Measurements from ENCODE around the gene GNB3. TPM values are rescaled to one million over a fixed set of nuclear protein-coding genes. Genes with fewer than 3 reads are reported as not detected.
"Not testable (repeated sequence)": the region's sequence is repeated elsewhere in the genome, so short reads cannot be mapped to it uniquely, and the experiment has no call there.

The GNB3 gene
- total RNA-seq, 1 donor from 2014 or later, result 4.5 TPM

- DNase-seq (ENCODE audit: low spot score), result no peak
Measured at GRCh38 chr12:6883252-6883651, 42.5 kb downstream of the GNB3 start.

- DNase-seq (ENCODE audit: low spot score), result no peak
Measured at GRCh38 chr12:6883683-6884082, 43.0 kb downstream of the GNB3 start.

DNA sequence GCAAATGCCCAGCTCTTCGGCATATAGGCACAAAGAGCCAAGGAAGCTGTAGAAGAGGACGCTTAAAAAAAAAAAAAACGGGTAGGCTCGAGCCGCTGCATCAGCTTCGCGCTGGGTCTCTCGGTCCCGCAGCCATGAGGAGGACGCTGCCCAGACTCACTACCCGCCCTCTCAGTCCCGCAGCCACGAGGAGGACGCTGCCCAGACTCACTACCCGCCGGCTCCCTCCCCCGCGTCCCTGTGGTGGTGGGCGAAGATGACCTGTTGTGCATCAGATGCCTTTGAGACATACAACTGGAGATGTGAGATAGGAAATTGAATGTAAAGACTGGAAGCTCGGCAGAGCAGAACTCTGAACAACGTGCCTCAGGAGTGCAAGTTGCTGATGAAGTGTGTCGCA, 43.8 kb downstream of the GNB3 start:
- DNase-seq (ENCODE audit: low spot score), result no peak

DNA sequence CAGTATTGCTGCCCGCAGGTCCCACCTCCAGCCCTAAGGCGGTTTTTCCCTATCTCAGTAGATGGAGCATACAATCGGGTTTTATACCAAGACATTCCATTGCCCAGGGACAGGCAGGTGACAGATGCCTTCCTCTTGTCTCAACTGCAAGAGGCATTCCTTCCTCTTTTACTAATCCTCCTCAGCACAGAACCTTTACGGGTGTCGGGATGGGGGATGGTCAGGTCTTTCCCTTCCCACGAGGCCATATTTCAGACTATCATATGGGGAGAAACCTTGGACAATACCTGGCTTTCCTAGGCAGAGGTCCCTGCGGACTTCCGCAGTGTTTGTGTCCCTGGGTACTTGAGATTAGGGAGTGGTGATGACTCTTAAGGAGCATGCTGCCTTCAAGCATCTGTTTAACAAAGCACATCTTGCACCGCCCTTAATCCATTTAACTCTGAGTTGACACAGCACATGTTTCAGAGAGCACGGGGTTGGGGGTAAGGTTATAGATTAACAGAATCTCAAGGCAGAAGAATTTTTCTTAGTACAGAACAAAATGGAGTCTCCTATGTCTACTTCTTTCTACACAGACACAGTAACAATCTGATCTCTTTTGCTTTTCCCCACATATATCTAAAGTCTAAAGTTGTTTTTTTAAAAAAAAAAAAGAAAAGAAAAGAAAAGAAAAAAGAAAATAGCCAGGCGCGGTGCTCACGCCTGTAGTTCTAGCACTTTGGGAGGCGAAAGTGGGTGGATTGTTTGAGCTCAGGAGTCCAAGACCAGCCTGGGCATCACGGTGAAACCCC, 45.7 kb downstream of the GNB3 start:
- DNase-seq (ENCODE audit: low spot score), result not testable (repeated sequence)

DNA sequence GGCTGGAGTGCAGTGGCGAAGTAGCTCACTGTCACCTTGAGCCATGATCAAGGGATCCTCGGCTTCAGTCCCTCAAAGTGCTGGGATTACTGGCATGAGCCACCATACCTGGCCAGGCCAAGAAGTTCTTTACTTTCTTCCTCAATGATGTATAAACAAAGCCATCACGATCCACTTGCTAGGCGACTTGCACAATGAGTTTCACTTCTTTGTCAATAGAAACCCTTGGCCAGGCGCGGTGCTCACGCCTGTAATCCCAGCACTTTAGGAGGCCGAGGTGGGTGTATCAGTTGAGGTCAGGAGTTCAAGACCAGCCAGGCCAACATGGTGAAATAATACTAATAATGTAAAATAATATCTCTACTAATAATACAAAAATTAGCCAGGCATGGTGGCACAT, 46.7 kb downstream of the GNB3 start:
- no peak for DNase-seq (ENCODE audit: low spot score)

DNA sequence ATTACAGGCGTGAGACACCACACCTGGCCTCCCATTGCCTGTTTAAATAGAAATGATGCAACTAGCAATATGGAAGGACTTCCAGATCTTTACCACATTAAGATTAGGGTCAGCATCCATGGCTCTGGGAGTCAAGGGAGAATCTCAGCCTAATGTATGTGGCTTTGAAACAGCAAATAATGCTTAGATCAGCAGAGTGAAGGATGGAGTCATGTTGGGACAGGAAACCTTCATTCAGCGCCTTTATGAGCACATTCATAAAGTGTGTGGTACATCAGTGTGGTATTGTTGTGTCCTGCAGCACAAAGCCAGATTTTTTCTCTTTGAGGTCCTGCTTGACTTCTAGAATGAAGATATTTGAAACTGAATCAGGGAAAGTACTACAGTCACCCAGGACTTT, 47.6 kb downstream of the GNB3 start:
- DNase-seq (ENCODE audit: low spot score), result no peak

- DNase-seq (ENCODE audit: low spot score), result not testable (repeated sequence)
Measured at GRCh38 chr12:6888794-6889193, 48.1 kb downstream of the GNB3 start.

- not testable (repeated sequence) for DNase-seq (ENCODE audit: low spot score)
Measured at GRCh38 chr12:6889775-6890573, 49.2 kb downstream of the GNB3 start.

GRCh38 chr12:6890789-6891645, 50.3 kb downstream of the GNB3 start:
- peak; percentile 98 for DNase-seq (ENCODE audit: low spot score)

GRCh38 chr12:6891646-6892001, 50.9 kb downstream of the GNB3 start:
- DNase-seq (ENCODE audit: low spot score), result no peak

GRCh38 chr12:6892683-6893082, 52.0 kb downstream of the GNB3 start:
- DNase-seq (ENCODE audit: low spot score), result not testable (repeated sequence)

DNA sequence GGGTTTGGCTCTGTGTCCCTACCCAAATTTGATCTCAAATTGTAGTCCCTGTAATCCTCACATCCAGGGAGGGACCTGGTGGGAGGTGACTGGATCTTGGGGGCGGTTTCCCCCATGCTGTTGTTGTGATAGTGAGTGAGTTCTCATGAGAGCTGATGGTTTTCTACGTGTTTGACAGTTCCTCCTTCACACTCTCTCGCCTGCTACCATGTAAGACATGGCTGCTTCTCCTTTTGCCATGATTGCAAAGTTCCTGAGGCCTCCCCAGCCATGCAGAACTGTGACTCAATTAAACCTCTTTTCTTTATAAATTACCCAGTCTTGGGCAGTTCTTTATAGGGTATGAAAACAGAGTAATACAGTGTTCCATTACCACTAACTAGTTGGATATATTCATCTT, 53.6 kb downstream of the GNB3 start:
- DNase-seq (ENCODE audit: low spot score), result no peak

Other genes with a start within 250 kb of the GNB3 start
- gene CHD4, start 233.5 kb upstream of the GNB3 start, total RNA-seq, result 232 TPM
- gene LPAR5, start 205.0 kb upstream of the GNB3 start, total RNA-seq, result 13.6 TPM
- 2.3 TPM for gene ACRBP, start 193.5 kb upstream of the GNB3 start, total RNA-seq
- 39.3 TPM for gene ING4, start 177.8 kb upstream of the GNB3 start, total RNA-seq
- 63.4 TPM for gene ZNF384, start 151.6 kb upstream of the GNB3 start, total RNA-seq
- gene PIANP, start 140.1 kb upstream of the GNB3 start, total RNA-seq, result 2.6 TPM
- gene COPS7A, start 116.9 kb upstream of the GNB3 start, total RNA-seq, result 77.9 TPM
- 139 TPM for gene MLF2, start 87.8 kb upstream of the GNB3 start, total RNA-seq
- gene PTMS, start 74.6 kb upstream of the GNB3 start, total RNA-seq, result 288 TPM
- gene LAG3, start 68.4 kb upstream of the GNB3 start, total RNA-seq, result 2.3 TPM
- 18.0 TPM for gene CD4, start 51.4 kb upstream of the GNB3 start, total RNA-seq
- gene GPR162, start 19.1 kb upstream of the GNB3 start, total RNA-seq, result 2.5 TPM
- 27.9 TPM for gene P3H3, start 12.5 kb upstream of the GNB3 start, total RNA-seq
- 1.4 TPM for gene CDCA3, start 10.4 kb downstream of the GNB3 start, total RNA-seq
- 106 TPM for gene USP5, start 11.2 kb downstream of the GNB3 start, total RNA-seq
- 418 TPM for gene TPI1, start 26.6 kb downstream of the GNB3 start, total RNA-seq
- gene SPSB2, start 32.4 kb downstream of the GNB3 start, total RNA-seq, result 9.9 TPM
- gene LRRC23, start 63.9 kb downstream of the GNB3 start, total RNA-seq, result 13.5 TPM
- gene ENO2, start 73.7 kb downstream of the GNB3 start, total RNA-seq, result 29.6 TPM
- 112 TPM for gene ATN1, start 87.0 kb downstream of the GNB3 start, total RNA-seq
- gene RNU7-1, start 102.9 kb downstream of the GNB3 start, total RNA-seq, result not detected
- 172 TPM for gene C12orf57, start 103.1 kb downstream of the GNB3 start, total RNA-seq
- gene PTPN6, start 110.4 kb downstream of the GNB3 start, total RNA-seq, result 40.4 TPM
- 221 TPM for gene PHB2, start 129.7 kb downstream of the GNB3 start, total RNA-seq
- gene EMG1, start 130.0 kb downstream of the GNB3 start, total RNA-seq, result 68.0 TPM
- gene LPCAT3, start 177.6 kb downstream of the GNB3 start, total RNA-seq, result 95.9 TPM
- 293 TPM for gene C1S, start 219.8 kb downstream of the GNB3 start, total RNA-seq

All from ureter (tissue), 1 donor.